GM23338 (cell line): ENCODE data around the gene ASB3.

Experiments used
- CREB1 ChIP-seq: fragments of 250-450 bp; sonication (Bioruptor Pico); IDR thresholded peaks from 2 replicates; pipeline ENCODE4 v1.5.0; 2020; ENCODE audit warnings: low read depth, mild to moderate bottlenecking, moderate library complexity
- ETS1 ChIP-seq: IDR thresholded peaks from 2 replicates; pipeline ENCODE4 v1.6.1; 2016; ENCODE audit warnings: antibody characterized with exemption
- EZH2 ChIP-seq: fragments of 200-600 bp; sonication (generic); IDR thresholded peaks from one replicate; pipeline ENCODE4 v1.8.0; 2017; ENCODE audit warnings: antibody characterized with exemption, mild to moderate bottlenecking, low read depth; ENCODE audit not compliant: unreplicated experiment
- EZH2phosphoT487 ChIP-seq: fragments of 200-600 bp; sonication (generic); IDR thresholded peaks from one replicate; pipeline ENCODE4 v1.8.1; 2018; ENCODE audit warnings: antibody characterized with exemption; ENCODE audit not compliant: unreplicated experiment
- JUNB ChIP-seq: IDR thresholded peaks from one replicate; pipeline ENCODE4 v1.6.1; 2016; ENCODE audit warnings: antibody characterized with exemption; ENCODE audit not compliant: unreplicated experiment
- NANOG ChIP-seq: IDR thresholded peaks from 2 replicates; pipeline ENCODE4 v1.6.1; 2016; ENCODE audit warnings: antibody characterized with exemption, borderline replicate concordance
- POLR2AphosphoS5 ChIP-seq: IDR thresholded peaks from 2 replicates; pipeline ENCODE4 v1.6.1; 2016; ENCODE audit warnings: antibody characterized with exemption, low read depth
- REST ChIP-seq: IDR thresholded peaks from one replicate; pipeline ENCODE4 v1.6.1; 2018; ENCODE audit warnings: antibody characterized with exemption; ENCODE audit not compliant: unreplicated experiment
- STAT1 ChIP-seq: IDR thresholded peaks from one replicate; pipeline ENCODE4 v1.6.1; 2016; ENCODE audit warnings: antibody characterized with exemption; ENCODE audit not compliant: unreplicated experiment
- ZNF114 ChIP-seq: fragments of 250-450 bp; sonication (Bioruptor Pico); IDR thresholded peaks from 2 replicates; pipeline ENCODE4 v1.5.0; 2020; ENCODE audit warnings: mild to moderate bottlenecking, moderate library complexity
- ZNF331 ChIP-seq: fragments of 250-450 bp; sonication (Bioruptor Pico); IDR thresholded peaks from 2 replicates; pipeline ENCODE4 v1.5.0; 2020; ENCODE audit warnings: low read depth, mild to moderate bottlenecking, moderate library complexity
- TF ChIP-seq, protein P1 (sequence below), 2 experiments: fragments of 200-600 bp in 1 of 2; sonication (generic) in 1 of 2; conservative IDR thresholded peaks; 2 replicates each; pipeline versions ENCODE4 v1.5.1 to v1.6.1; 2016 to 2017; ENCODE audit warnings: antibody characterized with exemption in 2 of 2, low read depth in 2 of 2, mild to moderate bottlenecking in 2 of 2, moderate library complexity in 1 of 2
- TF ChIP-seq, protein P2 (sequence below): fragments of 250-450 bp; sonication (Bioruptor Pico); IDR thresholded peaks from 2 replicates; pipeline ENCODE4 v1.5.0; 2020; ENCODE audit warnings: mild to moderate bottlenecking, moderate library complexity

GRCh38 chr2:53818854-53819435 lies 32.2 kb upstream of the ASB3 start:
- TF ChIP-seq, protein P1, sequence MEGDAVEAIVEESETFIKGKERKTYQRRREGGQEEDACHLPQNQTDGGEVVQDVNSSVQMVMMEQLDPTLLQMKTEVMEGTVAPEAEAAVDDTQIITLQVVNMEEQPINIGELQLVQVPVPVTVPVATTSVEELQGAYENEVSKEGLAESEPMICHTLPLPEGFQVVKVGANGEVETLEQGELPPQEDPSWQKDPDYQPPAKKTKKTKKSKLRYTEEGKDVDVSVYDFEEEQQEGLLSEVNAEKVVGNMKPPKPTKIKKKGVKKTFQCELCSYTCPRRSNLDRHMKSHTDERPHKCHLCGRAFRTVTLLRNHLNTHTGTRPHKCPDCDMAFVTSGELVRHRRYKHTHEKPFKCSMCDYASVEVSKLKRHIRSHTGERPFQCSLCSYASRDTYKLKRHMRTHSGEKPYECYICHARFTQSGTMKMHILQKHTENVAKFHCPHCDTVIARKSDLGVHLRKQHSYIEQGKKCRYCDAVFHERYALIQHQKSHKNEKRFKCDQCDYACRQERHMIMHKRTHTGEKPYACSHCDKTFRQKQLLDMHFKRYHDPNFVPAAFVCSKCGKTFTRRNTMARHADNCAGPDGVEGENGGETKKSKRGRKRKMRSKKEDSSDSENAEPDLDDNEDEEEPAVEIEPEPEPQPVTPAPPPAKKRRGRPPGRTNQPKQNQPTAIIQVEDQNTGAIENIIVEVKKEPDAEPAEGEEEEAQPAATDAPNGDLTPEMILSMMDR (conservative IDR thresholded peaks at IDR 0.05; ENCODE audit: low read depth in 2 of 2), result no peak
- no peak for TF ChIP-seq EZH2
- no peak for TF ChIP-seq REST
- TF ChIP-seq POLR2AphosphoS5, result no peak
- no peak for TF ChIP-seq CREB1 (CRISPR knock-in tag)
- no peak for TF ChIP-seq ZNF114 (CRISPR knock-in tag)
- no peak for TF ChIP-seq JUNB
- no peak for TF ChIP-seq EZH2phosphoT487
- TF ChIP-seq ETS1, result no peak
- TF ChIP-seq STAT1, result no peak
- TF ChIP-seq ZNF331 (CRISPR knock-in tag), result no peak
- TF ChIP-seq, protein P2, sequence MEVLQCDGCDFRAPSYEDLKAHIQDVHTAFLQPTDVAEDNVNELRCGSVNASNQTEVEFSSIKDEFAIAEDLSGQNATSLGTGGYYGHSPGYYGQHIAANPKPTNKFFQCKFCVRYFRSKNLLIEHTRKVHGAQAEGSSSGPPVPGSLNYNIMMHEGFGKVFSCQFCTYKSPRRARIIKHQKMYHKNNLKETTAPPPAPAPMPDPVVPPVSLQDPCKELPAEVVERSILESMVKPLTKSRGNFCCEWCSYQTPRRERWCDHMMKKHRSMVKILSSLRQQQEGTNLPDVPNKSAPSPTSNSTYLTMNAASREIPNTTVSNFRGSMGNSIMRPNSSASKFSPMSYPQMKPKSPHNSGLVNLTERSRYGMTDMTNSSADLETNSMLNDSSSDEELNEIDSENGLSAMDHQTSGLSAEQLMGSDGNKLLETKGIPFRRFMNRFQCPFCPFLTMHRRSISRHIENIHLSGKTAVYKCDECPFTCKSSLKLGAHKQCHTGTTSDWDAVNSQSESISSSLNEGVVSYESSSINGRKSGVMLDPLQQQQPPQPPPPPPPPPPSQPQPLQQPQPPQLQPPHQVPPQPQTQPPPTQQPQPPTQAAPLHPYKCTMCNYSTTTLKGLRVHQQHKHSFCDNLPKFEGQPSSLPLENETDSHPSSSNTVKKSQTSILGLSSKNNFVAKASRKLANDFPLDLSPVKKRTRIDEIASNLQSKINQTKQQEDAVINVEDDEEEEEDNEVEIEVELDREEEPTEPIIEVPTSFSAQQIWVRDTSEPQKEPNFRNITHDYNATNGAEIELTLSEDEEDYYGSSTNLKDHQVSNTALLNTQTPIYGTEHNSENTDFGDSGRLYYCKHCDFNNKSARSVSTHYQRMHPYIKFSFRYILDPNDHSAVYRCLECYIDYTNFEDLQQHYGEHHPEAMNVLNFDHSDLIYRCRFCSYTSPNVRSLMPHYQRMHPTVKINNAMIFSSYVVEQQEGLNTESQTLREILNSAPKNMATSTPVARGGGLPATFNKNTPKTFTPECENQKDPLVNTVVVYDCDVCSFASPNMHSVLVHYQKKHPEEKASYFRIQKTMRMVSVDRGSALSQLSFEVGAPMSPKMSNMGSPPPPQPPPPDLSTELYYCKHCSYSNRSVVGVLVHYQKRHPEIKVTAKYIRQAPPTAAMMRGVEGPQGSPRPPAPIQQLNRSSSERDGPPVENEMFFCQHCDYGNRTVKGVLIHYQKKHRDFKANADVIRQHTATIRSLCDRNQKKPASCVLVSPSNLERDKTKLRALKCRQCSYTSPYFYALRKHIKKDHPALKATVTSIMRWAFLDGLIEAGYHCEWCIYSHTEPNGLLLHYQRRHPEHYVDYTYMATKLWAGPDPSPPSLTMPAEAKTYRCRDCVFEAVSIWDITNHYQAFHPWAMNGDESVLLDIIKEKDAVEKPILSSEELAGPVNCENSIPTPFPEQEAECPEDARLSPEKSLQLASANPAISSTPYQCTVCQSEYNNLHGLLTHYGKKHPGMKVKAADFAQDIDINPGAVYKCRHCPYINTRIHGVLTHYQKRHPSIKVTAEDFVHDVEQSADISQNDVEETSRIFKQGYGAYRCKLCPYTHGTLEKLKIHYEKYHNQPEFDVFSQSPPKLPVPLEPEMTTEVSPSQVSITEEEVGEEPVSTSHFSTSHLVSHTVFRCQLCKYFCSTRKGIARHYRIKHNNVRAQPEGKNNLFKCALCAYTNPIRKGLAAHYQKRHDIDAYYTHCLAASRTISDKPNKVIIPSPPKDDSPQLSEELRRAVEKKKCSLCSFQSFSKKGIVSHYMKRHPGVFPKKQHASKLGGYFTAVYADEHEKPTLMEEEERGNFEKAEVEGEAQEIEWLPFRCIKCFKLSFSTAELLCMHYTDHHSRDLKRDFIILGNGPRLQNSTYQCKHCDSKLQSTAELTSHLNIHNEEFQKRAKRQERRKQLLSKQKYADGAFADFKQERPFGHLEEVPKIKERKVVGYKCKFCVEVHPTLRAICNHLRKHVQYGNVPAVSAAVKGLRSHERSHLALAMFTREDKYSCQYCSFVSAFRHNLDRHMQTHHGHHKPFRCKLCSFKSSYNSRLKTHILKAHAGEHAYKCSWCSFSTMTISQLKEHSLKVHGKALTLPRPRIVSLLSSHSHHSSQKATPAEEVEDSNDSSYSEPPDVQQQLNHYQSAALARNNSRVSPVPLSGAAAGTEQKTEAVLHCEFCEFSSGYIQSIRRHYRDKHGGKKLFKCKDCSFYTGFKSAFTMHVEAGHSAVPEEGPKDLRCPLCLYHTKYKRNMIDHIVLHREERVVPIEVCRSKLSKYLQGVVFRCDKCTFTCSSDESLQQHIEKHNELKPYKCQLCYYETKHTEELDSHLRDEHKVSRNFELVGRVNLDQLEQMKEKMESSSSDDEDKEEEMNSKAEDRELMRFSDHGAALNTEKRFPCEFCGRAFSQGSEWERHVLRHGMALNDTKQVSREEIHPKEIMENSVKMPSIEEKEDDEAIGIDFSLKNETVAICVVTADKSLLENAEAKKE (CRISPR knock-in tag), result no peak
- no peak for TF ChIP-seq NANOG
